ENCODE data around the gene TREX2. TPM values are rescaled to one million over a fixed set of nuclear protein-coding genes. Genes with fewer than 3 reads are reported as not detected.

TREX2 gene
- total RNA-seq, result 1.4 and 3.2 TPM in 2 replicates

DNA sequence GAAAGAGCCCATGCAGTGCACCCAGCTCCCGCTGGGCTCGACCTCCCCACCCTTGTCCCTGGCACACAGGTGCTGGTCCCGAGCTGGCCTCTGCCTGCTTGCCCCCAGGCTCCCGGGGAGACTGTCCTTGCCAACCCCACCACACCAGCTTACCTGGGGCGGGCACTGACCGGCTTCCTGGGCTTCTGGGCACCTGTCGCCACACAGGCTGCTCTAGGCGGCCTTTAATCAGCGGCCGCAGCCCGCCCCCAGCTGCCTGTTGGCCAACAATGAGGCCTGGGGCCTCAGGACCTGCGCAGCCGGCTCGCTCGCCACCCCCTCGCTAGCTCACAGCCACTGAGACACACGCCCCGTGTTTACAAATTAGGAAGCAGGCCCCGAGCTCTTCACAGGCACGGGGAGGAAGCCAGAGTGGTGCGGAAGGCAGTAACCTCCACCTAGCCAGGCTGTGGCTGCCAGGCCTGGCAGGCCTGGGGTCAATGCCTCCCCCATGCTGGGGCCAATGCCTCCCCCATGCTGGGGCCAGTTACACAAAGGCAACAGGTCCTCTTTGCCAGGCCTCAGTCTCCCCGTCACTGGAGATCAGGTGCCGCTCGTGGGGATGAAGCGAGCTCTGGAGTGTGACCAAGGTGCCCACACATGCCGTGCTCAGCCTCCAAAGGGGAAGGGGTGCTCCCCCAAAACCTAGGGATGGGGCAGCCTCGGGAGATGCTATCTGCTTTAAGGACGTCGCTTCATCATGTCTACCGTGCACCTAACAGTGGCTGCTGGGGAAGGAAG is at the start of gene TREX2:
Gene TREX2, minus strand, starts transcription at position 201 of the 780 bp plus-strand sequence. CDS start 626 bp downstream, outside the sequence.
- DNase-seq (ENCODE audit: extremely low read depth, low read depth, low spot score), result no peak

DNA sequence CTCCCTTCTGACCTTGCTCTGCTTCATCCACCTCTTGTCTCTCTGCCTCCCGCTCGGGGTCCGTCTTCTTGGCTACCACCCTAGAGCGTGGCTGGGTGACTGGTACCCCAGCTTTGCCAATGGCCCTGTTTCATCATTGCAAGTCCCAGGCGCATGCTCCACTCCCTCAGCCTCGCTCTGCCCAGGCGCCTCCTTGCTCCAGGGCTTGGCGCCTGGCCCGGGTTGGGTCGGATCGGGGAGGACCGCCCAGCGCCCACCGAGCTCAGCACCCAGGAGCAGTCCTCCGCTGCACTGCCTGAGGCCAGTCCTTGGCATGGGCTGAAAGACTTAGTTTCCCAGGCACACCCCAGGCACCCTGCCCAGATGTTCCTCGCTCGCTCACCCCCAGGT is 49.5 kb upstream of the TREX2 start:
- DNase-seq (ENCODE audit: extremely low read depth, low read depth, low spot score), result no peak

DNA sequence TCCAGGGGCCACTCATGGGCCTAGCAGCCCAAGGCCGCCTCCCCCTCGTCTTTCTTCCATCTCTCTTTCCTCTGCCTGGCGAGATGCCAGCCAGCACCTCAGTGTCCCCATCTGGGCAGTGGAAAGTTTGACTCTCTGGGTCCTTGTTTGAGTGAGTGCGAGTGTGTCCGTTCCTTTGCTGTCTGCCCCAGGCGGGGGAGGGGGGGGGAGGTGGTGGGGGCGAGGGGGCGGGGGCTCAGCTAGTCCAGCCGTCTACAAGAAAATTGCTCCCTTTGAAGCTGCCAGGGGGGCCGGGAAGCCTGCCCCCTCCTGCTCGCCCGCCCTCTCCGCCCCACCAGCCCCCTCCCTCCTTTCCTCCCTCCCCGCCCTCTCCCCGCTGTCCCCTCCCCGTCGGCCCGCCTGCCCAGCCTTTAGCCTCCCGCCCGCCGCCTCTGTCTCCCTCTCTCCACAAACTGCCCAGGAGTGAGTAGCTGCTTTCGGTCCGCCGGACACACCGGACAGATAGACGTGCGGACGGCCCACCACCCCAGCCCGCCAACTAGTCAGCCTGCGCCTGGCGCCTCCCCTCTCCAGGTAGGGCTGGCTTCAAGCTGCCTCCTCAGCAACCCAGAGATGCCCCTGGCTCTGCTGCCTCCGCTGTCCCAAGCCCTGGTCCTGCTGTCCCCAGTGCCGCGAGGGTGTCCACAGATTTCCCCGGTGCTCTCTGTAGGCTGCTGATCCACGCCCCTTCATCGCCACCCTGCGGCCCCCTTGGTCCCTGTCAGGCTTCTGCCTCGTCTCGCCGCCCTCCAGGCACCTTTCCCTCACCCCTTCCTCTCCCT is 48.9 kb upstream of the TREX2 start, which contains the start of gene BGN:
Gene BGN, plus strand, starts transcription at position 440 of the 821 bp plus-strand sequence. CDS start 9,652 bp downstream, outside the sequence.
- DNase-seq (ENCODE audit: extremely low read depth, low read depth, low spot score), result no peak

DNA sequence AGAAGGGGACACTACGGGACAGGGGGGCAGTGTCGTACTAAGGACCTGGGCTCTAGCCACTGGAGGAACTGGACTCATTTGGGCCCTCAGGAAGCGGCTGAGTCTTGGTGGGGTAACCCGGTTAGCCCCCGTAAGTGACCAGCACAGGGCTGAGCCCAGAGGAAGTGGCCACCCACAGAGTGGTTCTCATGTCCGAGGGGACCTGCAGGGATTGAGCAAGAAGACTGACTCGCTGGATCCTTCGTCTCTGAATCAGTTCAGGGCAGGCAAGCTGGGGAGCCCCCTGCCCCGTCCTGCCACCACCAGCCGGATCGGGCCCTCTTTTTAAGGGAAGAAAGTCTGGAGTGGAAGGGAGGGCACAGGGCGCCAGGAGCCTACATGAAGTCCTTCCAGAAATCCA is 48.2 kb upstream of the TREX2 start:
- no peak for DNase-seq (ENCODE audit: extremely low read depth, low read depth, low spot score)

GRCh38 chrX:153493085-153493484 is 47.2 kb upstream of the TREX2 start:
- DNase-seq (ENCODE audit: extremely low read depth, low read depth, low spot score), result no peak

- DNase-seq (ENCODE audit: extremely low read depth, low read depth, low spot score), result no peak
Measured at GRCh38 chrX:153492543-153492942, 46.7 kb upstream of the TREX2 start.

DNA sequence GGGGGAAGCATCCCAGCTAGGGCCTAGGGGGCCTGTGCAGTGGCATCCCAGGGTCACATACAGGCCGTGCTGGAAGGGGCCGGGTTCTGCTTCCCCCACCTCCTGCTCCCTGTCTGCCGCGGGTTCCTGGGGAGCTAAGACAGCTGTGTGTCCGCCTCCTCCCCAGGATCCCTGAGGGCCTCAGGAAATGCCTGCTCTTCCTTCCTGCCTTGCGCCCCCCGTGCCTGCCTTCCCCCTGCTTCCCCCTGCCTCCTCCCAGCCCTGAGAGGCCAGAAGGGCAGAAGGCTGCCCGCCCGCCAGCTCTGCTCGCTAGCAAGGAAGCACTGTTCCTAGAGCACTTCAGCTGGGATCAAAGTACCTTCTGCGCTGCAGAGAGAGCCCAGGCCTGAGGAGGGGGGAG is 46.1 kb upstream of the TREX2 start:
- DNase-seq (ENCODE audit: extremely low read depth, low read depth, low spot score), result no peak

DNA sequence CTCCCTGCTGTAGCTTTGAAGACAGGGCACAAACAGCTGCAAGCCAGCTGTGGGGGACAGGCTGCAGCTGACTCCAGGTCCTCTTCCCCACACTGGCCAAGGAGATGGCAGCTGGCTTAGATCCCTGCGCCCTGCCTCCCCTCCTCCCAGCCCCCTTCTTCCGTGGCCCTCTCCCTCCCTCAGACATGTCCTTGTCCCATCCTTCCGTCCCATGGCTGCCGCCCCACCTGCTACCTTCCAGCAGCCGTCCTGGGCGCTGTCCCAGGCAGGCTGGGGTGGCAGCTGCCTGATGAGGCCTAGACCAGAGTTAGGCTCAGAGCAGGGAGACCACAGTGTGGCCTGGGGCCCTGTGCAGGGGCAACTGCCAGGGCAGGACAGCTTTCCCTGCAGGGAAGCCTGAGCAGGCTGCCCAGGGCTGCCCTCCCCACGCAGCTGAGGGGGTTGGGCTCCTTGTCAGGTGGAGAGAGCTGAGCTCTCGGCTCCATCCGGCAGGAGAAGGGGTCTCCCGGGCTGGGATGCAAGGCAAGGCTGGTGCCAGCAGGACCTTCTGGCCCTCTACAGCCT is 45.6 kb upstream of the TREX2 start:
- DNase-seq (ENCODE audit: extremely low read depth, low read depth, low spot score), result no peak

- no peak for DNase-seq (ENCODE audit: extremely low read depth, low read depth, low spot score)
Measured at GRCh38 chrX:153490217-153490930, 44.5 kb upstream of the TREX2 start.

DNA sequence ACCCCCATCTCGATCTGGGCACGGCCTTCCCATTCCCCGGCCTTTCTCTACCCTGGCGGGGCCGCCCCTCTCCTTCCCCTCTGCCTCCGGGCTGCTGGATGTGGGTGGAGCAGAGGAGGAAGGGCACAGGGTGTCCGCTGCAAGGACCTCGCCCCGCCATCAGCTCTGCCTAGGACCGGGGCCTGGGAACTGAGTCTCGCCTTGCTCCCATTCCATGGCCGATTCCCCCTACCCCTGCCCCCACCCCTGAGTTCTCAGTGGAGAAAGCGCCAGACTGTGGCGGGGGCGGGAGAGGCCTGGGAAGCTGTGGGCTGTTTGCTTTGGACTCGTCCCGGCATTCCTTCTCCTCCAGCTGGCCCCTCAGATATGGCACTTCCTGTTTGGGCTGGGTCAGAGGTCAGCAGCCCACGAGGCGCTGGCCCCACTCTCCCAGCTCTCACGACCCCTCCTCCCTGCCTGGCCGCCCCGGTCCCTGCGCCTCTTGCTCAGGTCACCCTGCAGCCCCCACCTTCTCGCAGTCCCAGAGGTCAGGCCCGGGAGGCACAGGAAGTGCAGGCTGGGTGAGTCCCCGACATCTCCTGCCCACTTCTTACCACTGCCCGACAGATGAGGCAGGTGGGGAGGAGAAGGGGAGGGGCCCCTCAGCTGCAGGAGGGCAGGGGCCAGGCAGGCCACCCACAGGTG is 42.5 kb upstream of the TREX2 start:
- no peak for DNase-seq (ENCODE audit: extremely low read depth, low read depth, low spot score)

GRCh38 chrX:153487590-153488071 is 41.8 kb upstream of the TREX2 start:
- DNase-seq (ENCODE audit: extremely low read depth, low read depth, low spot score), result no peak

DNA sequence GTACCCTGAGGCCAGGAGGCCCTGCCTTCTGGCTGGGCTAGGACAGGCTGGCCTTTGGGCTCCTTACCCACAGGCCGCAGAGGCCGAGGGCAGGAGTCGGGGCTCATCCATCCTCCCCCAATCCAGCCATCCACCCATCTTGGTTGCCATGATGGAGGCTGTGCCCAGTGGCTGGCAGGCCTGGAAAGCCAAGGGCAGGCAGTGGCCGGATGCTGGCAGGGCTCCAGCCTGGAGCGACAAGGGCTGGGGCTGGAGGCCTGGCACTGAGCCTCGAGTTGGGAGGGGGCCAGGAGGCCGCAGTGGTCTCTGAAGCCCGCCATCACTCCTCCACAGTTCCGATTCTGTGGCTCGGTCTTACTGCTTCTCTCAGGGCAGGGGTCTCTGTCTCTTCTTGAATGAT is 40.3 kb upstream of the TREX2 start:
- DNase-seq (ENCODE audit: extremely low read depth, low read depth, low spot score), result no peak

- DNase-seq (ENCODE audit: extremely low read depth, low read depth, low spot score), result no peak
Measured at GRCh38 chrX:153485396-153486080, 39.7 kb upstream of the TREX2 start.

- DNase-seq (ENCODE audit: extremely low read depth, low read depth, low spot score), result no peak
Measured at GRCh38 chrX:153482376-153483015, 36.6 kb upstream of the TREX2 start.

- no peak for DNase-seq (ENCODE audit: extremely low read depth, low read depth, low spot score)
Measured at GRCh38 chrX:153481043-153481442, 35.2 kb upstream of the TREX2 start.

DNA sequence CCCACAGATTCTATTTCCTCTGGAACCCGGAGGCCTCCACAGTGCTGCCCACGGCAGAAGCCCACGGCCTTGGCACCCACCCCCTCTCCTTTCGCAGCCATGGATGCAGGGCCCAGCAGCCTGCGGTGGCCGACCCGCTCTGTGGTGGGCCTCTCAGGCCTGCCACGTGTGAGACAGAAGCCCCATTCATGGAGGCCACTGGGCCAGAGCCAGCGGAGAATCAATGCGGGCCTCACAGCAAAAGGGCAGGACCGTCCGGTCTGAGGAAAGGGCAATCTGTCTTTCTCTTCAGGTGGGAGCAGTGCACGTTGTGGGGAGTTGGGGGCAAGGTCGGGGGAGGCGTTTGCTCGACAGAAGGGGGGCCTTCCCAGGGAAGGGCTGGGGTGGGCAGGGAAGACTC is 32.9 kb upstream of the TREX2 start:
- no peak for DNase-seq (ENCODE audit: extremely low read depth, low read depth, low spot score)

DNA sequence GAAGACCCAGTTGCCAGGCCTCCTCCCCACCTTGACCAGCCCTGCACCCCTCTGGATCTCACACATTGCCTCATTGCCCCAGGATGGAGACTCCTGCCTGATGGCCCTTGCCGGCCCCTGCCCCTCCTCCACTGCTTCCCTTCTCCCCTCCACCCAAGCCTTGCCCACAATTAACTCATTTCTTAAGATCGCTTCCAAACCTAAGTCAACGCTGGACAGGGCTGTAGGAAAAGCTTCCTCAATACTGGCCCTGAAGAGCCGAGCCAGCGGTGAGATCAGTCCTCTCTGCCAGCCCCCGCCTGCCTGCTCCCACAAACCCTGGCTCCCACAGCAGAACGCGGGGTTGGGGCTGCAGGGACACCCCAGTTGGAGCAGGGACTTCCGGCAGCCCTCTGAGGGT is 32.0 kb upstream of the TREX2 start:
- DNase-seq (ENCODE audit: extremely low read depth, low read depth, low spot score), result no peak

GRCh38 chrX:153477364-153477857 is 31.6 kb upstream of the TREX2 start:
- DNase-seq (ENCODE audit: extremely low read depth, low read depth, low spot score), result no peak
